IMR-90 (cell line): Measurements from ENCODE around the gene RBFOX1. TPM values are rescaled to one million over a fixed set of nuclear protein-coding genes. Genes with fewer than 3 reads are reported as not detected.

Source experiments
- ATAC-seq: fragments of 200-7000 bp; cut with Tn5 transposase; 2 replicates; pipeline ENCODE4 v1.9.1; 2020; ENCODE audit warnings: low read depth, mild to moderate bottlenecking, moderate library complexity
- BruUV-seq: library from RNA; stranded (reverse); fragments of 400-500 nt; replicated peaks from 2 replicates; lab custom pipeline; 2021; lab: Mats Ljungman, UMichigan
- CTCF ChIA-PET: fragments of 300-600 bp; formaldehyde crosslinking; extraction: SDS; loops from one replicate; lab custom pipeline; 2021; ENCODE audit warnings: antibody characterized with exemption; lab: Yijun Ruan, JAX
- POLR2A ChIA-PET: fragments of 300-600 bp; sonication (Branson Sonifier 250); formaldehyde crosslinking; loops from one replicate; lab custom pipeline; 2022; ENCODE audit warnings: antibody characterized with exemption; ENCODE audit not compliant: unreplicated experiment; lab: Charles Lee
- DNase-seq: peaks from one replicate; pipeline ENCODE4 v3.0.0; 2013
- H2AFZ ChIP-seq: replicated peaks from 2 replicates; pipeline ENCODE3; 2013; ENCODE audit warnings: low read length, mild to moderate bottlenecking; ENCODE audit not compliant: poor library complexity
- H2AK5ac ChIP-seq: 2 replicates; pipeline ENCODE4 v1.6.1; 2013; ENCODE audit warnings: low read depth, low read length, inconsistent platforms
- H2AK9ac ChIP-seq: replicated peaks from 2 replicates; pipeline ENCODE3; 2013; ENCODE audit warnings: mild to moderate bottlenecking, low read depth, low read length, moderate library complexity; ENCODE audit not compliant: poor library complexity
- H2BK120ac ChIP-seq: 2 replicates; pipeline ENCODE4 v1.6.1; 2013; ENCODE audit warnings: low read depth, low read length, inconsistent platforms
- H2BK15ac ChIP-seq: 3 replicates; pipeline ENCODE4 v1.6.1; 2013; ENCODE audit warnings: low read depth, low read length, inconsistent platforms
- H2BK20ac ChIP-seq: 2 replicates; pipeline ENCODE4 v1.6.1; 2013; ENCODE audit warnings: low read depth, mild to moderate bottlenecking, inconsistent platforms, low read length, moderate library complexity
- H2BK5ac ChIP-seq: 2 replicates; pipeline ENCODE4 v1.6.1; 2013; ENCODE audit warnings: mild to moderate bottlenecking, low read depth, low read length, inconsistent platforms; ENCODE audit not compliant: poor library complexity, severe bottlenecking
- H3K14ac ChIP-seq: replicated peaks from 2 replicates; pipeline ENCODE4 v1.6.1; 2013; ENCODE audit warnings: low read depth, low read length, inconsistent platforms
- H3K18ac ChIP-seq: 2 replicates; pipeline ENCODE4 v1.6.1; 2013; ENCODE audit warnings: low read depth, low read length, control low read depth
- H3K23ac ChIP-seq: 2 replicates; pipeline ENCODE4 v1.6.1; 2013; ENCODE audit warnings: low read depth, low read length, inconsistent platforms
- H3K27ac ChIP-seq: 2 replicates; pipeline ENCODE4 v1.5.1; 2013; ENCODE audit warnings: mild to moderate bottlenecking, control low read depth, low read length; ENCODE audit not compliant: insufficient read depth
- H3K27me3 ChIP-seq: 2 replicates; pipeline ENCODE4 v1.6.1; 2013; ENCODE audit warnings: low read length; ENCODE audit not compliant: control insufficient read depth, insufficient read depth
- H3K36me3 ChIP-seq: 2 replicates; pipeline ENCODE4 v1.6.1; 2013; ENCODE audit warnings: low read length, mixed read lengths; ENCODE audit not compliant: control insufficient read depth, insufficient read depth
- H3K4ac ChIP-seq: 2 replicates; pipeline ENCODE4 v1.6.1; 2013; ENCODE audit warnings: low read depth, low read length, inconsistent platforms
- H3K4me1 ChIP-seq: 2 replicates; pipeline ENCODE4 v1.6.1; 2013; ENCODE audit warnings: low read length, mixed read lengths; ENCODE audit not compliant: control insufficient read depth, insufficient read depth
- H3K4me2 ChIP-seq: 2 replicates; pipeline ENCODE4 v1.6.1; 2013; ENCODE audit warnings: low read depth, mild to moderate bottlenecking, control low read depth, low read length, moderate library complexity
- H3K4me3 ChIP-seq: 2 replicates; pipeline ENCODE4 v1.5.1; 2013; ENCODE audit warnings: low read depth, mild to moderate bottlenecking, control low read depth, low read length, moderate library complexity; ENCODE audit not compliant: insufficient read depth
- H3K56ac ChIP-seq: 2 replicates; pipeline ENCODE4 v1.6.1; 2013; ENCODE audit warnings: low read length, inconsistent platforms; ENCODE audit not compliant: insufficient read depth; ENCODE audit errors: extremely low read depth
- H3K79me1 ChIP-seq, 2 experiments: 2 replicates each; pipeline ENCODE4 v1.6.1; 2013; ENCODE audit warnings: low read length in 2 of 2, inconsistent platforms in 1 of 2, low read depth in 1 of 2
- H3K9ac ChIP-seq: 2 replicates; pipeline ENCODE4 v1.6.1; 2013; ENCODE audit warnings: low read depth, low read length, control low read depth
- H3K9me1 ChIP-seq: 2 replicates; pipeline ENCODE4 v1.6.1; 2013; ENCODE audit warnings: low read length, inconsistent platforms; ENCODE audit not compliant: insufficient read depth
- H3K9me3 ChIP-seq: 2 replicates; pipeline ENCODE4 v1.6.1; 2013; ENCODE audit warnings: low read length; ENCODE audit not compliant: control insufficient read depth, insufficient read depth
- H4K20me1 ChIP-seq: 2 replicates; pipeline ENCODE4 v1.6.1; 2013; ENCODE audit warnings: low read length, inconsistent platforms; ENCODE audit not compliant: insufficient read depth
- H4K5ac ChIP-seq: 2 replicates; pipeline ENCODE4 v1.6.1; 2013; ENCODE audit warnings: mild to moderate bottlenecking, low read depth, low read length, control low read depth
- H4K8ac ChIP-seq, 2 experiments: 2 replicates each; pipeline ENCODE4 v1.6.1; 2013; ENCODE audit warnings: low read depth in 2 of 2, low read length in 2 of 2, control low read depth in 1 of 2, inconsistent platforms in 1 of 2
- H4K91ac ChIP-seq: 2 replicates; pipeline ENCODE4 v1.6.1; 2013; ENCODE audit warnings: low read depth, low read length, inconsistent platforms; ENCODE audit not compliant: insufficient read depth
- BHLHE40 ChIP-seq: fragments of 150-350 bp; IDR thresholded peaks from 2 replicates; pipeline ENCODE4 v1.6.1; 2016; ENCODE audit warnings: mild to moderate bottlenecking, low read depth, low read length
- CHD1 ChIP-seq: IDR thresholded peaks from 2 replicates; pipeline ENCODE4 v1.6.1; 2012; ENCODE audit warnings: low read depth, low read length, improper control_type of control experiment
- FOS ChIP-seq: fragments of 150-350 bp; IDR thresholded peaks from 2 replicates; pipeline ENCODE4 v1.6.1; 2016; ENCODE audit warnings: low read depth, low read length
- MAZ ChIP-seq: IDR thresholded peaks from 2 replicates; pipeline ENCODE4 v1.6.1; 2012; ENCODE audit warnings: low read depth, mild to moderate bottlenecking, low read length, improper control_type of control experiment, moderate library complexity, borderline replicate concordance
- MXI1 ChIP-seq: IDR thresholded peaks from 2 replicates; pipeline ENCODE4 v1.6.1; 2012; ENCODE audit warnings: low read depth, mild to moderate bottlenecking, low read length, moderate library complexity, borderline replicate concordance
- POLR2A ChIP-seq: IDR thresholded peaks from 2 replicates; pipeline ENCODE4 v1.6.1; 2012; ENCODE audit warnings: mild to moderate bottlenecking, low read depth, low read length
- RAD21 ChIP-seq: IDR thresholded peaks from 2 replicates; pipeline ENCODE4 v1.6.1; 2012; ENCODE audit warnings: low read length, improper control_type of control experiment
- RCOR1 ChIP-seq: IDR thresholded peaks from 2 replicates; pipeline ENCODE4 v1.6.1; 2012; ENCODE audit warnings: mild to moderate bottlenecking, low read length, improper control_type of control experiment; ENCODE audit not compliant: insufficient replicate concordance
- WGBS, 2 experiments: methylation state at CpG; one replicate each; pipeline versions ENCODE4 v1.1.5 to v1.1.7; 2013; ENCODE audit warnings: missing lambda C conversion rate in 2 of 2; ENCODE audit not compliant: insufficient read length in 1 of 2; ENCODE audit errors: extremely low coverage in 2 of 2; 5-methylcytosine and 5-hydroxymethylcytosine counted together
- dilution Hi-C: fragments of 300-500 bp; cut with HindIII; formaldehyde crosslinking; loops from one replicate; pipeline ENCODE4 v1.14.3; 2018; ENCODE audit warnings: low sequenced_read_pairs; ENCODE audit not compliant: unreplicated experiment
- in situ Hi-C: fragments of 300-500 bp; cut with MboI; formaldehyde crosslinking; loops from 3 replicates; pipeline ENCODE4 v1.14.3; 2019; ENCODE audit warnings: low sequenced_read_pairs, inconsistent platforms, mixed read lengths
- intact Hi-C: fragments of 100-400 bp; cut with micrococcal nuclease; formaldehyde crosslinking; loops from 2 replicates; pipeline ENCODE4 v1.10.0; 2022
- polyA plus RNA-seq, 3 experiments: library from polyadenylated mRNA; depleted of rRNA; stranded (reverse); fragments of >200 nt; gene quantifications; 2 replicates each; pipeline ENCODE4 v1.2.3, GENCODE V29; 2012; ENCODE audit warnings: low replicate concordance in 1 of 3
- total RNA-seq: library from RNA; depleted of rRNA; stranded (reverse); fragments of >200 nt; gene quantifications from 2 replicates; pipeline ENCODE4 v1.2.3, GENCODE V29; 2012
- TF ChIP-seq, protein P1 (sequence below): fragments of 150-350 bp; IDR thresholded peaks from 2 replicates; pipeline ENCODE4 v1.6.1; 2016; ENCODE audit warnings: low read depth, mild to moderate bottlenecking, low read length, moderate library complexity, borderline replicate concordance

Gene RBFOX1
- total and polyA plus RNA-seq, 2 of the 4 experiments (the other 2 are of a cell fraction): not detected

DNA sequence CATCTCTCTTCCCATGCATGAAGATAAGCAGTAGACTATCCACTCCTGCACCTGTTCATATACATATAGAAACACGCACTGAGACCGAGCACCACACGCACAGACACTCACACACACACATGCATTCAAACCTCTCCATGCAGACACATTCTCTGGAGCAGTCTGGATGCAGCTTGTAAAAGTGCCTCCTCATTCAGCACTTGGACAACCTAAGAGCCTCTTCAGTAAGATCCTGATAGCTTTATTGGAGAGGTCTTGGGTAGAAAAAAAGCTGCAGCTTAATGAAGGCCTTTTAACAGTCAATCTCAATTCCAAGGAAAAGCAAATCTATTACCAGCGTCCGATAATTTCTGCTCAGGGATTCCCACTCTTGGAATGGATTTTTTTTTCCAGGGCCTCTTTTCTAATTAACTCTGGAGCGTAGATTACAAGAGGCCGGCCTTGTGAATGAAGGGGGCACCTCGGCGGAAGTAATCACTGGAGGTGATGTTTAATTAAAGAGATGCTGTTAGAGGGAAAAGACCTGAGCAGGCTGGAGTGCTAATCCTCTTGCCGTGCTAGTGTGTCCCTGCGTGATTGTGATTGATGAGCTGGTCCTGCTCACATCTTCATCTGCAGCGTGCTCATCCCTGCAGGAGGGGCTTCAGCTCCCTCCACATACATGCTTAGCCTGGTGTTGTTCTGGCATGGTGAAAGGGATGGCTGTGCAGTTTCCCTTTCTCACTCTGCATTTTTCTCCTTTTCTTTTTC is 155.1 kb downstream of the RBFOX1 start:
- no peak overlapping the region for H2BK20ac ChIP-seq
- H4K91ac ChIP-seq: no peak overlapping the region
- in situ Hi-C loops: no loop called here
- H3K14ac ChIP-seq: no peak overlapping the region
- H3K27me3 ChIP-seq: no peaks in the 10 kb centered on the region
- no peak overlapping the region for H3K9ac ChIP-seq
- intact Hi-C loops: no loop called here
- H3K23ac ChIP-seq: no peak overlapping the region
- H3K18ac ChIP-seq: no peak overlapping the region
- H3K9me3 ChIP-seq: peaks cover 12% of the 10 kb centered on the region; the same call in 1 of the 2 replicates
- H3K9me1 ChIP-seq: no peaks in the 10 kb centered on the region
- H3K4me3 ChIP-seq: no peak overlapping the region
- no peak for ATAC-seq
- DNase-seq: no peak
- H2BK120ac ChIP-seq: no peak overlapping the region
- no peaks in the 10 kb centered on the region for H4K20me1 ChIP-seq
- H3K27ac ChIP-seq: no peak overlapping the region
- H2BK15ac ChIP-seq: no peak overlapping the region
- H2AK9ac ChIP-seq: no peak overlapping the region
- BruUV-seq: no TSS peak
- WGBS, 2 experiments: no CpG with 5 or more reads among the region's 12 CpGs
- dilution Hi-C loops: no loop called here
- no peak overlapping the region for H2AK5ac ChIP-seq
- ChIA-PET CTCF (no interaction called here), POLR2A (no interaction called here)
- no peaks in the 10 kb centered on the region for H3K4me1 ChIP-seq
- no peak overlapping the region for H3K56ac ChIP-seq
- no peak overlapping the region for H2AFZ ChIP-seq
- no peak overlapping the region for H2BK5ac ChIP-seq
- no peaks in the 10 kb centered on the region for H3K36me3 ChIP-seq
- no peak overlapping the region for H3K4me2 ChIP-seq
- H3K79me1 ChIP-seq: no peaks in the 10 kb centered on the region
- no peak for TF ChIP-seq CHD1
- TF ChIP-seq RAD21: no peak
- TF ChIP-seq FOS: no peak
- no peak for TF ChIP-seq POLR2A
- TF ChIP-seq, protein P1, sequence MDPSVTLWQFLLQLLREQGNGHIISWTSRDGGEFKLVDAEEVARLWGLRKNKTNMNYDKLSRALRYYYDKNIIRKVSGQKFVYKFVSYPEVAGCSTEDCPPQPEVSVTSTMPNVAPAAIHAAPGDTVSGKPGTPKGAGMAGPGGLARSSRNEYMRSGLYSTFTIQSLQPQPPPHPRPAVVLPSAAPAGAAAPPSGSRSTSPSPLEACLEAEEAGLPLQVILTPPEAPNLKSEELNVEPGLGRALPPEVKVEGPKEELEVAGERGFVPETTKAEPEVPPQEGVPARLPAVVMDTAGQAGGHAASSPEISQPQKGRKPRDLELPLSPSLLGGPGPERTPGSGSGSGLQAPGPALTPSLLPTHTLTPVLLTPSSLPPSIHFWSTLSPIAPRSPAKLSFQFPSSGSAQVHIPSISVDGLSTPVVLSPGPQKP: no peak
- TF ChIP-seq MXI1: no peak
- no peak for TF ChIP-seq RCOR1
- TF ChIP-seq BHLHE40: no peak
- no peak for TF ChIP-seq MAZ
- no peak overlapping the region for H3K4ac ChIP-seq
- H4K5ac ChIP-seq: no peak overlapping the region
- no peak overlapping the region for H4K8ac ChIP-seq
